HG03575 (cell line): Measurements from ENCODE around the gene BTBD9.

Experiments used
- ATAC-seq: cut with Tn5 transposase; IDR thresholded peaks from one replicate; pipeline ENCODE4 v1.9.1; 2021; ENCODE audit not compliant: unreplicated experiment, insufficient number of reproducible peaks, low FRiP score; ENCODE audit errors: extremely low read depth

Gene BTBD9

DNA sequence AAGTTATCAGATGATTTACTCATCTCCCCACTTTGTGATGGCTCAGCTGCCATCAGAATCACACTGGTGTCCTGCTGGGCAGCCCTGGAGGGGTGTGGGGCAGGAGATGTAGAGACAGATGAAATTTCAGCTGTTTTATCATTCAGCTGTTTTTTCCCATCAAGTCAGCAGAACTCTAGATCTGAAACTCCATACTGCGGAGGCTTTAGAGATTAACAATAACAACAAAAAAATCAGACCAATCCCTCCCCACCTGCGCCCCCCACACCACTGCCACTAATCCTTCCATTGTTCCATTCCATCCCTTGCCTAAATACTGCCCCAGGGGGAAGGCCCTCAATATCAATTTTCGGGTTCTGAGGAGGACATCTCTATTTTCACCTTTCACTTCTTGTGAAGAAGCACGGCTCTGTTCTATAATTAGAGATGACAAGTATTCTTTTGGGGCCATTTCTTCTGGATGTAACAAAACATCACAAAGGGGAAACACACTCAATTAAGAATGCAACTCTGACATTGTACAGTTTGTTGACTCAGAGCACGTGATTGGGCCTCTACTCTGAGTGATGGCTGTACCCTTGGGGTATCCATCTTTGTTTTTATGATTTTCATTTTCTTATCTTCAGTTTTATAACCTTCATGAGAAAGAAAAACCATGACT, 423.9 kb downstream of the BTBD9 start:
- ATAC-seq: no peak

- ATAC-seq: no peak
Measured at GRCh38 chr6:38215225-38215624, 424.5 kb downstream of the BTBD9 start.

DNA sequence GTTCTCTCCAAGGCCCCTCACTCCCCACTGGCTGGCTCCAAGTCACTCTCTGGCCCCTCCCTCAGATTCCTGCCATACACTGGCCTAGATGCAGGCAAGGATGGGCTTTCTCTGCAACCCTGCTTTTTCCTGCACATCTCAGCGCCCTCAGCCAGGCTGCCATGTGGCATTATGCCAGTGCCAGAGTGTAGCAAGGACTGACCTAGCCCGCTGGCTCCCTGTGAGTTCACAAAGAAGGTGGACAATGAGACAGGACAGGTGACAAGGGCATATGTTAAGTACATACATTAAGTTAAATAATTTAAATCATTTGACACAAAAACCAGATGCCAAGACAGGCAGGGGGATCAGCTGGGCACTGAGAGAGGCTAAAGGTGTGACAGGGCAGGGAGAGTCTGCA, 425.6 kb downstream of the BTBD9 start:
- ATAC-seq: no peak

GRCh38 chr6:38213251-38213658, 426.5 kb downstream of the BTBD9 start:
- ATAC-seq: no peak

DNA sequence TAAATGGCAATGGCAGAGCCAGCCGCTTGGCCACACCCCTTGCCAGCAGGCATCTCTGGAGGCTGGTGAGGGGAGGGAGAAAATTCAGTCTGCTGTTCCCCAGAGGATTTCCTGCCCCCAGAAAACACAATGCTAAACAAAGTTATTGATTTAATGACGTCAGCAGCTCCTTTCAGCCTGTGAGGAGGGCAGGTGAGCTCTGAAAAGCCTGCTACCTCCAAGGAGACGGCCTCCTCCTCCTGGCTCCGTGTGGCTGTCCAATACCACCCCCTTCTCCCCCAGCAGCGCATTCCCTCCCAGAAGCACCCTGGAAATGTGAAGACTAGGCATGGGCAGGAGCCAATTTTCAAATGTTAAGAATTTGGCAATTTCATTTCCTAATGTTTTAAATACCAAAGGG, 427.1 kb downstream of the BTBD9 start:
- ATAC-seq: no peak

DNA sequence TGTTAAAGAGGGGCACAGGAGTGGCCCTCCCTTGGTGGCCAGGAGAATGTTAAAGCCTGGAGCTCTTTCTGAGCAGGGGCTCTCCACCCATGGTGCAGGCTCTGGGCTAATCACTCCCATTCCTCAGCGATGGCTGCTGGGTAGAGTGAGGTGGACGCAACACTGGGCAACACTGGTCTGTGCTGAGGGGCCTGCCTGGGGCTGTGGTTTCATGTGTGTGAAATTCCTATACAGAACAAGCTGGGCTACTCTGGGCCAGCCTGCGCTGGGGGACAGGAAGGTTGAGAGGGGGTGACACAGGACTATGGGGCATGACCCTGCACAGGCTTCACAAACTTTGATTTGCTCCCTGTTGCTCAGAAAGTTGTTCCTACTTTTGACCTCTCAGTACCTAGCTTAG, 427.6 kb downstream of the BTBD9 start:
- no peak for ATAC-seq

DNA sequence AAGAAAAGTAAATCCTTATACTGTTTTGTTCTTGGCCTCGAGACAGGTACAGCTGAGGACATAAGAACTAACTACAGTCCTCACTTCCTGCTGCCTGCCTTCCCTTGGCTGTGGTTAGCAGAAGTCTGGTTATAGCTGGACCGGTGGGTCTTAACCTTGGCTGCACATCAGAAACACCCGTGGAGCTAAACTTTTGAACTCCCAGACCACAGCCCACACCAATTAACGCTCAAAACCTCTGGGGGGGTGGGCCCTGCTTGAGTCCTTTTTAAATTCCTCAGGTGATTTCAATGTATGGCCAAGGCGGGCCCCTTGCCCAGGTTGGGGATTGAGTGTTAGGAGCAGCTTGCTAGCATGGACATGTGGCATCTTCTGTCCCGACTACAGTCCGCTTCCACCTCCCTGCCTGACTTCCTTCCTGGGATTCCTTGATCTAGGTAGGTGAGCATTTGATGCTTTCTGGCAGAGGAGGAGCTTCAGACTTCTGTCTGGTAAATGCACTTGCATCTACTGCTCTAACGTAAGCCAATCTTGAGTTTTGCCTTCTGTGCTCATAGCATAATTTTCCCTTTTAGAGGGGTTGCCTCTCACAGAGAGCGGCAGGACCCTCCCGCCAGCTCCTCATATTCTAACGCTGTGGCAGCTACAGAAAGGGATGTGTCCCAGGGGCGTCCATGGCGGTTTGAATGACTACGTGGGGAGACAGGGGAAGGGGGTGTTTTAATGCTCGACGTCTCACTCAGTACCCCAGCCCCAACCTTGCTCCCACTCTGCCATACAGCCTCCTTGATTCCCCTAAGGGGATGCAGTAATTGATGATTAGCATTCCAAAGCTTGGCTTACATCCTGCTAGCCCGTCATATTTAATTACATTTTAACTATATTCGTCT, 430.1 kb downstream of the BTBD9 start:
- no peak for ATAC-seq

DNA sequence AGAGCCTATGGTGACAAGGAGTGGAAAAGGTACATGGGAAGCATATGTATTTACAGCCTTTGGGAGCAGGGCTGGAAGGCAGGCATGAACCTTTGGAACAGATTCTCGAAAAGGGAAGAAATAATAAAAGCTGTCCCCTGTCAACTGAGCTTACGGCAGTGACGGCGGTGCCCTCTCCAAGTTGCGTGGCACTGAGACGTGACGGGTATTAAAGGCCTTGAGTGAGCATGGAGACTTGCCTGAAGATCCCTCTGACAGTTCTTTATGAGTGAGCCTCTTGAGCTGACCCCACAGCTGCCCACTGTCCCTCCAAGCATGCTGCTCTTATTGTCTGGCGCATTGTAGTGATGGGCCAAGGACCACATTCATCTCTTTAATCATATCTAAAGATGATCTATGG, 431.7 kb downstream of the BTBD9 start:
- no peak for ATAC-seq

DNA sequence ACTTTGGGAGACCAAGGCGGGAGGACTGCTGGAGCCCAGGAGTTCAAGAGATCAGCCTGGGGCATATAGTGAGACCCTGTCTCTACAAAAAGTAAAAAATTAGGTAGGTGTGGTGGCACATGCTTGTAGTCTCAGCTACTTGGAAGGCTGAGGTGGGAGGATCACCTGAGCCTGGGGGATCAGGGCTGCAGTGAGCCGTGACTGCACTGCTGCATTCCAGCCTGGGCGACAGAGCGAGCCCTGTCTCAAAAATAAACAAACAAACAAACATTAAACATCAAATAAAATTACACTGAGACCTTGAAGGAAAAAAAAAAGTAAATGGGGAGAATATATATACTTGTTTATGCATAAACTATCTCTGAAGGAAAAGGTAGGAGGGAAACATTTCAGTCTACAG, 432.4 kb downstream of the BTBD9 start:
- no peak for ATAC-seq

DNA sequence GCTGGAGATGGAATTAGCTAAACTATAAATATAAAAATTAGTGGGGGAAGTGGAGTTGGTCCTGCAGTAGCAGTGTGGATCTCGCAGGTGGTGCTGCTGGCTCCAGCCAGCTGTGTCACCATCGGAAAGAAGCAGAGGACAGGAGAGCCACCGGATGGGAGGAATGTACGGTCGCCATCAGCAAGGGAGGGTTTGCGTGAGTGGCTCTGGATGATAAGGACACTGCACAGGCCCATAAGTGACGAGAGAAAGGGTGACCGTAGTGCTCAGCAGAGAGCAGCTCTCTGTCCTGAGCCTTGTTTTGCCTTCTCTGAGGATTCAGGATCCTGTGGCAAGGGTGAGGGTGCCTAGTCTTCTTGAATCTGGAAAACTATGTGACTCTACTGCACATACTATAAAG, 441.5 kb downstream of the BTBD9 start:
- no peak for ATAC-seq

DNA sequence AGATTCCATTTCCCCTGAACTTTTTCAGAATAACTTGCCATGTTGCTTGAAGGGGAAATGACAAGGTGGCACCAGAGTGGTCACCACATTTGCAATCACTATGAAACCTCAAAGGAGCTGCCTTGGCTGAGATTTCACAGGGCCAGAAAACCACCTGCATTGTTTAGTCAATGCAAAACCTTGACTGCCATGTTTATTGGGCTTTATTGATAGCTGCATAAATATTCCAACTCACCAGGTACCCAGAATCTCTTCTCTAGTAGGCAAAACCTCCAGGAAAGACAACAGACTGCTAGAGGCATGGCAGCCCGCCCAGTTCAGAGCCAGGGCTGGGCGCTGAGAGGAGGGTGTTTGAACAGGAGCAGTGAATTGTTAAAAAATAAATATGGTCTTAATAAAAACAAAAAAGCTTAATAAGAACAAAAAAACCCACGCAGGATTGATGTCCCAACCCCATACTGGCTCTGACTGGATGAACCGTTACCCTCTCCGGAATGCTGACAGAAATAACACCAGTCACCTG, 444.6 kb downstream of the BTBD9 start:
- ATAC-seq: no peak

DNA sequence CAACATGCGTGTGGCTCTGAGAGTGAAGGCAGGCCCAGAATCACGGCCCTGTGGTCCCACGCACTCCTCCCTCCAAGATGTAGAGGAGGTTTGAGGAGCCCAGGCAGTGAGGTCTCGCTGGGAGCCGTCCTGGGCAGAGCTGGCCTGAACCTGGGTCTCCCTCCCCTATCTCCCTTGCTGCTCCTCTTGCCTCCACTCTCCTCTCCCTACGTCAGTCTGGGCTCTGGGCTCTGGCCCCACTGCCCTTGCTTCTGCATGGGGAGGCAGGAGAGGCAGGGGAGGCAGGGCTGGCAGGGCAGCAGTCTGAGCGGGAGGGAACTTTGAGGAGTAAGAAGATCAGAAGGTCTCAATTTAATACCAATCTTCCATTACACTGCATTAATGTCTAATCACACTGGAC, 445.1 kb downstream of the BTBD9 start:
- ATAC-seq: no peak

- ATAC-seq: no peak
Measured at GRCh38 chr6:38194282-38194572, 445.5 kb downstream of the BTBD9 start.

DNA sequence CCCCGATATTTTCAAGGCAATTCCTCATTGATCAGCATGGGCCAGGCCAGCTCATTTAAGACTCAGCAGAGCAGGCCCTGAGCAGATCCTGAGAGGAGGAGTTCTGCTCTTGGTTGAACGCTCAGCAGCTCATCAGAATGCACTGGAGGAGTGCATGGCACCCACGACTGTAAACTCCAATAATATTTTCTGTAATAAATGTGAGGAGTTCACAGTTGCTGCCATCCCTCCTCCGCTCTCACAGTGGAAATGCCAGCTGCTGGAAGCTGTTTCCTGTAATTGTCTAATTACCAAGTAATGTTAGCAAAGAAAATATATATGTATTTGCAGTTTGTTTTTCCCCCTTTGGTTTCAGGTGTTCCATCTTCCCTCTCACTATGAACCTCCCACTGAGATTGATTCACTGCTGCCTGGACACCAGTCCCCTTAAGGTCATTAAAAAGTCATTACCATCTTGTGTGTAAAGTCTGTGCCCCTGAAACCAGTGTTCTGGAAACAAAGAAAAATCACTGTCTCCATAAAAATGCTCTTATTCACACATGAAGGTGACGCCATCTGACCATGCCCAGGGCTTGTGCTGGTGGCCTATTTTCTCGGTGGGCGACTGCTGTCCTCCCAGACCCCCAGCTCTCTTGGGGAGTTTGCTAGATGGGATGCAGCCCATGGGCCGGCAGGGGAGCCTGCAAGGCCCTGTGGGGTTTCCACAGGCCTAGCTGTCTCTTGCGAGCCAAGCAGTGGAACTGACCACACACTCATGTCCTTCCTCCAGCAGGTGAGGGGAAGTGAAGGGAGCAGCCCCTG, 446.0 kb downstream of the BTBD9 start:
- ATAC-seq: no peak

DNA sequence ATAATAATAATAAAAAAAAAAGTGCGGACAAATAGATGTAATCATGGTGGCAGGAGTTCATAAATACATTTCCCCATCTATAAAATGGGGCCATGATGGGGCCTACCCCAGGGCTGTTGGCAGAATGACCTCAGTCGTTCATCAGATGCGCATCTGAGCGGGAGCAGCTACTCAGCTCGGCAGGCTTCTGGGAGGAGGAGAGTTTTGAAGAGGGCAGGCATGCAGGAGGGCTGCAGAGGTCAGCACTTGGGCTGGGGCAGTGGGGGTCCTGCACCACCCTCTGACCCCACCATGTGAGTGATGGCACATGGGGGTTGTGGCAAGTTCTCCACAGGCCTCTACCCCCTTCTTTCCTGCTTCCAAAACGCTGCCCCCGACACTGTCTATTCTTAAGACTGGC, 446.7 kb downstream of the BTBD9 start:
- ATAC-seq: no peak

- ATAC-seq: no peak
Measured at GRCh38 chr6:38192487-38192886, 447.2 kb downstream of the BTBD9 start.

GRCh38 chr6:38192011-38192410, 447.7 kb downstream of the BTBD9 start:
- ATAC-seq: no peak

DNA sequence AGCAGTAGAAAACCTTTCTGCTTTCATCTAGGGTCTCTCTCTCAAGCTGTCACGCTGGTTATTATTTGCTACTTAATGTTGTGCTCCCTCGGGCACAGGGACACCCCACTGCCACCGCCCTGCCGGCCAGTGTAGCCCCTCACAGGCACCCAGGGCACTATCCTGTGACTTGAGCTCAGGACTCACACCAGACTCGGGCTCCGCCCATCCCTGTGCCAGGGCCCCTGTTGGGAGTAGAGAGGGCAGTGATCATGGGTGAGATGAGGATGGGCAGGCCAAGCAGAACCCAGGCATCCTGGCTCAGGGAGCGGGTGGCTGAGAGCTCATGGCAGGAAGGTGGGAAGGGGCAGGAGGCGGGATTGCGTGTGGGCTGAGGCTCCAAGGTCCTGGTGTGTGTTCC, 448.3 kb downstream of the BTBD9 start:
- no peak for ATAC-seq

GRCh38 chr6:38188677-38189335, 450.9 kb downstream of the BTBD9 start:
- no peak for ATAC-seq
